DND-41 (cell line): Measurements from ENCODE around the gene DCC.

Source experiments
- ATAC-seq: fragments of 200-7000 bp; cut with Tn5 transposase; 3 replicates; pipeline ENCODE4 v1.9.1; 2021; ENCODE audit warnings: low read depth; ENCODE audit not compliant: insufficient read depth
- DNase-seq: peaks from one replicate; pipeline ENCODE4 v3.0.0-alpha.2; 2020
- H2AFZ ChIP-seq: 2 replicates; pipeline ENCODE4 v1.6.0; 2012; ENCODE audit warnings: low read depth, low read length
- H3K27ac ChIP-seq: 2 replicates; pipeline ENCODE4 v1.5.1; 2012; ENCODE audit warnings: low read length, inconsistent platforms
- H3K27me3 ChIP-seq: fragments of 200-600 bp; sonication (generic); 2 replicates; pipeline ENCODE4 v1.6.0; 2012; ENCODE audit warnings: low read length, mild to moderate bottlenecking, inconsistent platforms; ENCODE audit not compliant: insufficient read depth, poor library complexity
- H3K36me3 ChIP-seq: 2 replicates; pipeline ENCODE4 v1.5.1; 2012; ENCODE audit warnings: low read length, inconsistent platforms; ENCODE audit not compliant: insufficient read depth
- H3K4me1 ChIP-seq: 2 replicates; pipeline ENCODE4 v1.5.1; 2012; ENCODE audit warnings: mild to moderate bottlenecking, low read length; ENCODE audit not compliant: insufficient read depth
- H3K4me2 ChIP-seq: 2 replicates; pipeline ENCODE4 v1.6.0; 2012; ENCODE audit warnings: mild to moderate bottlenecking, moderate library complexity, low read length, inconsistent platforms; ENCODE audit not compliant: insufficient read depth
- H3K4me3 ChIP-seq, 2 experiments: fragments of 200-600 bp in 1 of 2; shearing (Covaris generic) in 1 of 2; 2 replicates each; pipeline ENCODE4 v1.5.1; 2012 to 2016; ENCODE audit warnings: inconsistent platforms in 2 of 2, low read length in 2 of 2, mild to moderate bottlenecking in 2 of 2, low read depth in 1 of 2, moderate library complexity in 1 of 2
- H3K79me2 ChIP-seq: 2 replicates; pipeline ENCODE4 v1.6.0; 2012; ENCODE audit warnings: low read length, inconsistent platforms; ENCODE audit not compliant: insufficient read depth
- H3K9ac ChIP-seq: 2 replicates; pipeline ENCODE4 v1.6.0; 2012; ENCODE audit warnings: low read depth, mild to moderate bottlenecking, inconsistent platforms, low read length, moderate library complexity
- H3K9me3 ChIP-seq: 2 replicates; pipeline ENCODE4 v1.5.1; 2012; ENCODE audit warnings: low read length, moderate library complexity, mild to moderate bottlenecking, inconsistent platforms; ENCODE audit not compliant: insufficient read depth, severe bottlenecking
- H4K20me1 ChIP-seq: 2 replicates; pipeline ENCODE4 v1.6.0; 2012; ENCODE audit warnings: low read length; ENCODE audit not compliant: insufficient read depth
- CTCF ChIP-seq: IDR thresholded peaks from 2 replicates; pipeline ENCODE4 v1.5.1; 2012; ENCODE audit warnings: borderline replicate concordance, low read length, moderate library complexity, mild to moderate bottlenecking; ENCODE audit not compliant: poor library complexity, severe bottlenecking; ENCODE audit errors: extremely low read depth
- EZH2 ChIP-seq: IDR thresholded peaks from 3 replicates; pipeline ENCODE4 v1.6.1; 2012; ENCODE audit warnings: borderline replicate concordance, low read depth, mild to moderate bottlenecking, moderate library complexity, low read length, inconsistent platforms; ENCODE audit not compliant: severe bottlenecking

The DCC gene

GRCh38 chr18:52701219-52701935, 361.4 kb downstream of the DCC start:
- DNase-seq, result no peak
- TF ChIP-seq CTCF, result no peak
- no peak for TF ChIP-seq EZH2
- H3K36me3 ChIP-seq, result no peaks in the 10 kb centered on the region

GRCh38 chr18:52715421-52715820, 375.4 kb downstream of the DCC start:
- no peaks in the 10 kb centered on the region for H3K36me3 ChIP-seq
- TF ChIP-seq EZH2 (no peak), CTCF (no peak)
- ATAC-seq (no peak), DNase-seq (no peak)
- no peak overlapping the region for H2AFZ ChIP-seq
- no peak overlapping the region for H3K27ac ChIP-seq
- no peaks in the 10 kb centered on the region for H3K79me2 ChIP-seq
- H3K4me1 ChIP-seq, result no peaks in the 10 kb centered on the region
- H3K9me3 ChIP-seq, result no peaks in the 10 kb centered on the region
- H3K9ac ChIP-seq, result no peak overlapping the region
- H3K27me3 ChIP-seq, result no peaks in the 10 kb centered on the region
- no peaks in the 10 kb centered on the region for H4K20me1 ChIP-seq
- H3K4me3 ChIP-seq, result no peak overlapping the region
- no peak overlapping the region for H3K4me2 ChIP-seq

More at GRCh38 chr18:52701219-52701935, 361.4 kb downstream of the DCC start:
- Histone ChIP-seq H3K4me2 (no peak overlapping the region), H3K9me3 (no peaks in the 10 kb centered on the region), H3K79me2 (no peaks in the 10 kb centered on the region), H3K27me3 (no peaks in the 10 kb centered on the region), H3K27ac (no peak overlapping the region), H2AFZ (no peak overlapping the region), H4K20me1 (no peaks in the 10 kb centered on the region), H3K9ac (no peak overlapping the region), H3K4me3 (no peak overlapping the region; a peak in 1 of 4 replicates), H3K4me1 (no peaks in the 10 kb centered on the region)
- ATAC-seq, result no peak

GRCh38 chr18:52715991-52716390, 376.0 kb downstream of the DCC start:
- Histone ChIP-seq H3K4me3 (no peak overlapping the region), H3K36me3 (no peaks in the 10 kb centered on the region), H2AFZ (no peak overlapping the region), H3K4me1 (no peaks in the 10 kb centered on the region), H3K27me3 (no peaks in the 10 kb centered on the region), H3K9ac (no peak overlapping the region), H4K20me1 (no peaks in the 10 kb centered on the region), H3K4me2 (no peak overlapping the region), H3K27ac (no peak overlapping the region), H3K9me3 (no peaks in the 10 kb centered on the region), H3K79me2 (no peaks in the 10 kb centered on the region)
- TF ChIP-seq EZH2 (no peak), CTCF (no peak)
- no peak for DNase-seq
- no peak for ATAC-seq

GRCh38 chr18:52716973-52717372, 377.0 kb downstream of the DCC start:
- H3K36me3 ChIP-seq, result no peaks in the 10 kb centered on the region
- no peak overlapping the region for H3K27ac ChIP-seq
- no peaks in the 10 kb centered on the region for H3K9me3 ChIP-seq
- H3K79me2 ChIP-seq, result no peaks in the 10 kb centered on the region
- H4K20me1 ChIP-seq, result no peaks in the 10 kb centered on the region
- TF ChIP-seq EZH2 (no peak), CTCF (no peak)
- ATAC-seq (no peak), DNase-seq (no peak)
- H3K4me3 ChIP-seq, result no peak overlapping the region
- H3K4me2 ChIP-seq, result no peak overlapping the region
- no peak overlapping the region for H3K9ac ChIP-seq
- H3K27me3 ChIP-seq, result no peaks in the 10 kb centered on the region
- H2AFZ ChIP-seq, result no peak overlapping the region
- no peaks in the 10 kb centered on the region for H3K4me1 ChIP-seq
